Duodenal mucosa (tissue), 2 donors: ENCODE data around the gene CAMSAP2.

ENCODE experiments used
- H3K27ac ChIP-seq: one replicate; pipeline ENCODE4 v1.7.0; 2013; ENCODE audit warnings: low read depth, low read length
- H3K27me3 ChIP-seq, 2 donors: one replicate each; pipeline ENCODE4 v1.7.0; 2013; ENCODE audit warnings: low read length in 2 of 2, control low read depth in 1 of 2; ENCODE audit not compliant: insufficient read depth in 2 of 2, control insufficient read depth in 1 of 2
- H3K36me3 ChIP-seq, 2 donors: one replicate each; pipeline ENCODE4 v1.7.0; 2013; ENCODE audit warnings: low read length in 2 of 2, control low read depth in 1 of 2; ENCODE audit not compliant: insufficient read depth in 2 of 2, control insufficient read depth in 1 of 2
- H3K4me1 ChIP-seq, 2 donors: one replicate each; pipeline ENCODE4 v1.7.0; 2013; ENCODE audit warnings: low read length in 2 of 2, control low read depth in 1 of 2; ENCODE audit not compliant: insufficient read depth in 2 of 2, control insufficient read depth in 1 of 2
- H3K4me3 ChIP-seq, 2 donors: one replicate each; pipeline ENCODE4 v1.7.0; 2013; ENCODE audit warnings: low read length in 2 of 2, low read depth in 1 of 2
- H3K9ac ChIP-seq, 2 donors: one replicate each; pipeline ENCODE4 v1.7.0; 2013; ENCODE audit warnings: low read length in 2 of 2, low read depth in 1 of 2
- H3K9me3 ChIP-seq, 2 donors: one replicate each; pipeline ENCODE4 v1.7.0; 2013; ENCODE audit warnings: low read length in 2 of 2, control low read depth in 1 of 2; ENCODE audit not compliant: control insufficient read depth in 1 of 2

Gene CAMSAP2

GRCh38 chr1:200874694-200875093 lies 136.0 kb downstream of the CAMSAP2 start:
- peaks cover 0 to 9% of the 10 kb centered on the region in 2 donors for H3K4me1 ChIP-seq
- no peak overlapping the region for H3K4me3 ChIP-seq
- peaks cover 40 to 48% of the 10 kb centered on the region in 2 donors for H3K27me3 ChIP-seq
- H3K27ac ChIP-seq = no peak overlapping the region
- no peaks in the 10 kb centered on the region for H3K9me3 ChIP-seq
- H3K36me3 ChIP-seq = no peaks in the 10 kb centered on the region
- no peak overlapping the region for H3K9ac ChIP-seq

- Histone ChIP-seq H3K9me3 (no peaks in the 10 kb centered on the region), H3K36me3 (no peaks in the 10 kb centered on the region), H3K27ac (no peak overlapping the region), H3K27me3 (peaks cover 40 to 48% of the 10 kb centered on the region in 2 donors), H3K9ac (no peak overlapping the region), H3K4me1 (peaks cover 0 to 9% of the 10 kb centered on the region in 2 donors), H3K4me3 (no peak overlapping the region)
Observed at GRCh38 chr1:200875416-200875815, 136.7 kb downstream of the CAMSAP2 start.

- Histone ChIP-seq H3K27ac (no peak overlapping the region), H3K36me3 (no peaks in the 10 kb centered on the region), H3K4me3 (no peak overlapping the region), H3K27me3 (peaks cover 37% of the 10 kb centered on the region in 2 donors), H3K4me1 (peaks cover 0 to 9% of the 10 kb centered on the region in 2 donors), H3K9ac (no peak overlapping the region), H3K9me3 (no peaks in the 10 kb centered on the region)
Observed at GRCh38 chr1:200877010-200877409, 138.3 kb downstream of the CAMSAP2 start.

- no peak overlapping the region for H3K9ac ChIP-seq
- peaks cover 0 to 7% of the 10 kb centered on the region in 2 donors for H3K4me1 ChIP-seq
- no peaks in the 10 kb centered on the region for H3K36me3 ChIP-seq
- H3K27ac ChIP-seq = no peak overlapping the region
- no peaks in the 10 kb centered on the region for H3K9me3 ChIP-seq
- H3K27me3 ChIP-seq = peaks cover 27 to 28% of the 10 kb centered on the region in 2 donors
- H3K4me3 ChIP-seq = no peak overlapping the region
Observed at GRCh38 chr1:200877839-200878551, 139.3 kb downstream of the CAMSAP2 start.

- no peaks in the 10 kb centered on the region for H3K9me3 ChIP-seq
- no peaks in the 10 kb centered on the region for H3K4me1 ChIP-seq
- no peak overlapping the region for H3K27ac ChIP-seq
- no peak overlapping the region for H3K9ac ChIP-seq
- H3K36me3 ChIP-seq = no peaks in the 10 kb centered on the region
- H3K4me3 ChIP-seq = no peak overlapping the region
- peaks cover 8% of the 10 kb centered on the region in 2 donors for H3K27me3 ChIP-seq
Observed at GRCh38 chr1:200880212-200880611, 141.5 kb downstream of the CAMSAP2 start.

- H3K4me3 ChIP-seq = no peak overlapping the region
- no peaks in the 10 kb centered on the region for H3K27me3 ChIP-seq
- H3K9me3 ChIP-seq = no peaks in the 10 kb centered on the region
- H3K36me3 ChIP-seq = no peaks in the 10 kb centered on the region
- H3K27ac ChIP-seq = no peak overlapping the region
- no peak overlapping the region for H3K9ac ChIP-seq
- H3K4me1 ChIP-seq = peaks cover 0 to under 1% of the 10 kb centered on the region in 2 donors
Observed at GRCh38 chr1:200883118-200883517, 144.4 kb downstream of the CAMSAP2 start.

GRCh38 chr1:200885623-200886402 lies 147.1 kb downstream of the CAMSAP2 start:
- no peak overlapping the region for H3K9ac ChIP-seq
- no peaks in the 10 kb centered on the region for H3K27me3 ChIP-seq
- H3K27ac ChIP-seq = no peak overlapping the region
- peaks cover 15% of the 10 kb centered on the region in 2 donors for H3K4me1 ChIP-seq
- no peak overlapping the region for H3K4me3 ChIP-seq
- H3K36me3 ChIP-seq = no peaks in the 10 kb centered on the region
- no peaks in the 10 kb centered on the region for H3K9me3 ChIP-seq

GRCh38 chr1:200886594-200886993 lies 147.9 kb downstream of the CAMSAP2 start:
- Histone ChIP-seq H3K4me3 (no peak overlapping the region), H3K4me1 (peaks cover 17% of the 10 kb centered on the region in 2 donors), H3K9me3 (no peaks in the 10 kb centered on the region), H3K27me3 (no peaks in the 10 kb centered on the region), H3K36me3 (no peaks in the 10 kb centered on the region), H3K27ac (no peak overlapping the region), H3K9ac (no peak overlapping the region)

GRCh38 chr1:200887036-200887435 lies 148.3 kb downstream of the CAMSAP2 start:
- Histone ChIP-seq H3K9ac (no peak overlapping the region), H3K27ac (no peak overlapping the region), H3K9me3 (no peaks in the 10 kb centered on the region), H3K27me3 (no peaks in the 10 kb centered on the region), H3K36me3 (no peaks in the 10 kb centered on the region), H3K4me3 (no peak overlapping the region), H3K4me1 (peaks cover 22% of the 10 kb centered on the region in 2 donors)

GRCh38 chr1:200887772-200888348 lies 149.2 kb downstream of the CAMSAP2 start:
- peaks cover 29 to 30% of the 10 kb centered on the region in 2 donors for H3K4me1 ChIP-seq
- H3K27me3 ChIP-seq = no peaks in the 10 kb centered on the region
- H3K4me3 ChIP-seq = no peak overlapping the region
- H3K36me3 ChIP-seq = no peaks in the 10 kb centered on the region
- H3K9ac ChIP-seq = no peak overlapping the region
- no peaks in the 10 kb centered on the region for H3K9me3 ChIP-seq
- no peak overlapping the region for H3K27ac ChIP-seq
